ENCODE results near the gene COLEC12. TPM values are rescaled to one million over a fixed set of nuclear protein-coding genes. Genes with fewer than 3 reads are reported as not detected.
"Not testable (repeated sequence)": the region's sequence is repeated elsewhere in the genome, so short reads cannot be mapped to it uniquely, and the experiment has no call there.

Gene COLEC12
- total RNA-seq, 1 donor from 2014 or later = 15.4 TPM

DNA sequence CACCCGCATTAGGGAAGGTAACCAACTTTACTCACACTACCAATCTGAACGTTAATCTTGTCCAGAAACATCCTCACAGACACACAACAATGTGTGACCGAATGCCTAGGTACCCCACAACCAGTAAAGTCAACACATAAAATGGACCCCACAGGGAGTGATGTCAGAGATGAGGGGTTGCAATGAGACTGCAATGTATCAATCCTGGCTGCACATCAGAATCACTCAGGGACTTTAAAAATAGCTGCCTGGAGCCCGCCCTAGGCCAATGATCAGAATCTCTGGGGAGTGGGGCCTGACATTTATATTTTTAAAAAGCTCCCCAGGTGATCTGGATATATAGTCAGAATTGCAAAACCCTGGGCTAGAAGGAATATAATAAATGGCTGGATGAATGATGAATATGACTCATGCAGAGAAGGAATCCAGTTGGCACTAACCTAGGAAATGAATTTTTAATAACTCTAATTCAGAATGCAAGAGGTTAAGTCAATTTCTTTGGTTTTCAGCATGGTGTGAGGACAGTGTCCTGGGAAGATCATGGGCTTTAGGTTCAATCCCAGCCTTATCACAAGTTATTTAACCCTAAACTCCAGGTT is 92.8 kb downstream of the COLEC12 start:
- no peak for DNase-seq

- no peak for DNase-seq
Observed at GRCh38 chr18:407191-407590, 93.3 kb downstream of the COLEC12 start.

DNA sequence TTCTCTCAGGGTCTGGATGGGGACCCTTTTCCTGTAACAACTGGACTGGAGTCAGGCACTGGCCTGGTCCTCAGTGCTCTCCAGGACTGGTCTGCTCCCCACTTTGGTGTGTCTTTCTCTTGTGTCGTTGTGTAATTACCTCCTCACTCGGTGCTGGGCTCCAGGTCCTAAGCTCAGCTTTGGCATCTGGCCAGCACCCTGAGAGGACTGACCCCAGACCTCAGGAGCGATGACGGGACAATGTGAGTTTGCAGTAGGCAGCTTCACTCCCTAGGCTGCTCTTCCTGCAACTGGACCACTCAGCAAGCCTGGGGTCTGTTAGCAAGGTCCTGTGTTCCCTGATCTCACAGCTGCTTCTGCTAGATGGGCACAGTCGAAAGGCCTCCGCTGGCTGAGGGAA is 93.8 kb downstream of the COLEC12 start:
- DNase-seq = no peak

DNA sequence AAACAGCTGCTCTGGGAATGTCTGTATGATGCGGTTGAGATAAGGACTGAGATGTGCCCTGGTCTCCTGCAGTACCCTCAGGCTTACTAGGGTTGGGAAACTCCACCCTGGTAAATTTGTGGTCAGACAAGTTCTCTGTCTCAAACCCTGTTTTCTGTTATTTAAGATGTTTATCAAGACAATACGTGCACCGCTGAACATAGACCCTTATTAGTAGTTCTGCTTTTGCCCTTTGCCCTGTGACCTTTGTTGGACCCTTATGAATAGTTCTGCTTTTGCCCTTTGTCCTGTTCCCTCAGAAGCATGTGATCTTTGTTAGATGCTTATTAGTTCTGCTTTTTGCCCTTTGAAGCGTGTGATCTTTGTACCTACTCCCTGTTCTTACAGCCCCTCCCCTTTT is 95.5 kb downstream of the COLEC12 start:
- DNase-seq = not testable (repeated sequence)

GRCh38 chr18:404061-404636 is 96.4 kb downstream of the COLEC12 start:
- no peak for DNase-seq

DNA sequence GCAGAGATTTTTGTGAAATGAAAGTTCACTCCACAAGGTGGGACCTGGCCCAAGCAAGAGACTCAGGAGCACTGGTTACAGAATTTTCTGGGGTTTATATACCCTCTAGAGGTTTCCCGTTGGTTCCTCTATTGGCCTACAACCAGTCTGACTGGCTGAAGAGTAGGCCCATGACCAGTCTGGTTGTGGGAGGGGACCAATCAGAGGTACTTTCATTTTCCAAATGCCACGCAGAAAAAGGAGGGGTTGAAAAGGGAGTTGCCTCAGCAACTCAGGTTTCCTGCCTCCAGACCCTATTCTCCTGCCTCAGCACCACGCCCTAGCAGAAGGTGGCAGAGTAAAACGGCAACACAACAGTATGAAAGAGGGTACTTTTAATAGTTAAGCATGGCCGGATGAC is 98.4 kb downstream of the COLEC12 start:
- no peak for DNase-seq

DNA sequence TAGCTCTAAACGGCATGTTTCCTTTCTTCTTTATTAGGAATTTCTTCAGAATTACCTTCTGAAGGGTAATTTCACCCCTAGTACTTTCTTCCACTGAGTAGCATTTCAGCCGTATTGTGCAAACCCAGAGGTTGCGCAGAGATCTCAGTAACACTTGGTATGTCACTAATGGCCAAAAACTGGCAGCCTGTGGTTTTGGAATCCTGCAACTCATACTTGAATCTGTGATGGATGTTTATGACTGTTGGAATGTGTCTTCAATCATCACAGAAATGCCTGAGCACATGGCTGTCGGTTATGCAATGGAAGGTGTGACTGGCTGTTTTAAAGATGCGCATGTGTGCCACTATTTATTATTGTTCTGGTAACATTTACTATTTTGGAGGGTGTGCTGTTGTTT is 100.0 kb downstream of the COLEC12 start:
- no peak for DNase-seq

DNA sequence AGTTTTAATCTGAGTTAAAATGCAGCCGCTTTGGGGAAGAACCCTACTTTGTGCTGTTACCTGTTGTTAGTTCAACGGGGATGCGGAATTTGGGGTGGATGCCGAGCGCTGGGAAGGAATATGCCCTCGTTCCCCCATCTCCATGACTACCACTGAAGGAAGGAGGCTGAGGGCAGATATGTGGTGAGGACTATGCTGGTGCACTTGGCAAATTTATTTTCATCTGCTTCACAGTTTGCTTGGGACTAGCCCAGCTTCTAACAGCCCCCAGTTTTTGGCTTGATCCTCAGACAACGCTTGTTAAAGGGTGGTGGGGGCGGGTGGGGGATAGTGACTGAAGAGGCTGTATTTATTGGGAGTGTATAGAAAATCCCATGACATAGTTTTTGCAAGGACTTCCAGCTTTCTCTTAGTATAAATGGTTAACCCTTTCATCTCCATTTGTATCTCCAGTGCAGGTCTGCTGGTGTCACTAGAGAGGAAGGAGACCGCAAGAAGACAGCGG is 100.8 kb downstream of the COLEC12 start:
- DNase-seq = no peak

- DNase-seq = no peak
Observed at GRCh38 chr18:398935-399630, 101.4 kb downstream of the COLEC12 start.

DNA sequence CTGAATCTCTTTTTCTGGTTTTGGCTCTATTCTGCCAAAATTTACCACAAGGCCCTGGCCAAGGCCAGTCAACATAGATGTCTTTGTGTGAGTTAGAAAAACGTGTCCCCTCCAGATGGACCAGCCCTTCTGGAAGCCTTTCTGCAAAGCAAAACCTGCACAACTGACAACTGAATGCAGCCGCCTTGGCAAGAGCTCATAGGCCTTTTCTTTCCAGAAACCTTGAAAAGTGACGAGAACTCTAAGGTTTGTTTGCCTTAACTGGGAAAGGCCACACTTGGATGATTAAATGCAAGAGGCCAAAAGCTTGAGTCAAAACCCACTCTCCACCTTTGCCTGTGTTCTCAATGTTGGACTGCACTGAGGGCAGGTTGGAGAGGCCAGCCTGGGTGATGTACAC is 103.9 kb downstream of the COLEC12 start:
- no peak for DNase-seq

DNA sequence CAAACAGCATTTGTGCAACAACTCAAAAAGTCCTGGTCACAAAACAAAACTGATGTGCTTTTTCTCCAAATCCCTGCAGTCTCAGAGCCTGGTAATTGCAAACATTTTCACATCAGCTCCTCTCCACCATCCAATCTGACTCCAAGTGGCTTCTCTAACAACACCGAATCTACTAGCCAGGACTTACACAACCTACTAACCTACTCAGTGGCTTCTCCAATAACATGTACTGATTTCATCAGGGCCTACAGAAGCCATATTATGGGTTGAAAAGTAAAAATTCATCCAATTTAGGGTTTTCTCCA is 104.3 kb downstream of the COLEC12 start:
- DNase-seq = no peak

GRCh38 chr18:395456-396250 is 104.8 kb downstream of the COLEC12 start:
- no peak for DNase-seq

DNA sequence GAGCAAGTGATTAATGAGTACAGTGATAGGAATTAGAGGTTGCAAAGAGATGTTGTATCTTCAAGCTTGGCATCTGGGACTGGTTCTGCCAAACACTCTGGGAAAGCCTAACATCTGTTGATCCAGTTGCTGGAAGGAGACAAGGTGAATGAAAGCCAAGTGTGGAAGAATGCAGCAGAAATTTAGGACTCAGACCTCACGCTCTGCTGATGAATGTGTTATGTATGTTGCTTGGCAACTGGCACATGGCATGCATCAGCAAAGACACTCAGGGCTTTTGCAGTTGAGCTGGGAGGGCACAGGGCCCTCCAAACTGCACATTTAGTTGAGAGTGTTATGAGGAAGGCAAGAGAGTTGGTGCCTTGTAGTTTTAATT is 105.5 kb downstream of the COLEC12 start:
- DNase-seq = no peak

GRCh38 chr18:394262-394986 is 106.1 kb downstream of the COLEC12 start:
- DNase-seq = no peak

DNA sequence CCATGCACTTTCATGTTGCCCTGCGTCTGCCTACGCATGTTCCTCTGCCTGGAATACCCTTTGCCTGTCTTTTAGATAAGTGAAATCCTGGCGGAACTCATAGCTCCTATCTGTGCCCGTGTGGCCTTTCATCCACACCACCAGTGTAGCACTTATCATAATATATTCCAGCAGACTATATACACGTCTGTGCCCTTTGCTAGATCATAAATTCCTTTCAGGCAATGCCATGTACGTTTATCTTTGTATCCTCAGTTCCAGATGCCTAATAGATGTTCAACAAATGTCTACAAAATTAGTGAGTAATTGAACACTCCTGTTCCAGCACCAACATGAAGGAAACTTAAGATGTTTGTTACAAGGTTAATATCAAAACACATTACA is 106.9 kb downstream of the COLEC12 start:
- DNase-seq = no peak

- no peak for DNase-seq
Observed at GRCh38 chr18:392928-393573, 107.5 kb downstream of the COLEC12 start.

DNA sequence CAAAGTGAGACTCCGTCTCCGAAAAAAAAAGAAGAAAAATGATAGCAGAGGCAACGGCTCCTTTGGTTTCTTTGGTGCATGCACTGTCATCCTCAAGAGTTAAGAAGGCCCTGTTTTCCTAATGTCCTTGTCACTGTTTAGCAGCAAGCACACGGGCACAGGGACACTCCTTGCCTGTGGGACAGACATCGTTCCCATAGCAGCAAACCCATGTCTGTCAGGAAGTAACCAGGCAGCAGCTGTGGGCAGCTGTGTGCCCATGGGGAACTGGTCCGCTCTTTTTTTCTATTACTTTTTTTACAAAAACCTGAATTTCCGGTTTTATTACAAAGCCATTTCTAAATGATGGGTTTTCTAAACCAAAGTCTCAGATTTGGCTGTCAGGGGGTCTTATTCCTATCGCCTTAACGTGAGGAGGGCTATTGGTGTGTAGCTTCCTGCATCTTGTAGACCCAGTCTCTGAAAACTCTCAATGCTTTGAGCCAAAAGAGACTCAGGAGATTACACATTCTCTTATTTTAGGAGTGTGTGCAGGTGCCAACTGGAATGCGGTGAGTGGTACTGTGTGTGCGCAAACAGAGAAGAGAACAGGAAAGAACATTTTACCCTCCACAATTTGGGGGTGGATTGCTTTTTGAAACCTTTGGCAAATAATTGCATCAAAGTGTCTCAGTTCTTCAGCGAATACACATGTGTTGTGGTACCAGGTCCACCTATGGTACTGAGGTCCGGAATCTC is 109.6 kb downstream of the COLEC12 start:
- DNase-seq = no peak

GRCh38 chr18:389658-390357 is 110.7 kb downstream of the COLEC12 start:
- no peak for DNase-seq

GRCh38 chr18:388200-388599 is 112.3 kb downstream of the COLEC12 start:
- no peak for DNase-seq

DNA sequence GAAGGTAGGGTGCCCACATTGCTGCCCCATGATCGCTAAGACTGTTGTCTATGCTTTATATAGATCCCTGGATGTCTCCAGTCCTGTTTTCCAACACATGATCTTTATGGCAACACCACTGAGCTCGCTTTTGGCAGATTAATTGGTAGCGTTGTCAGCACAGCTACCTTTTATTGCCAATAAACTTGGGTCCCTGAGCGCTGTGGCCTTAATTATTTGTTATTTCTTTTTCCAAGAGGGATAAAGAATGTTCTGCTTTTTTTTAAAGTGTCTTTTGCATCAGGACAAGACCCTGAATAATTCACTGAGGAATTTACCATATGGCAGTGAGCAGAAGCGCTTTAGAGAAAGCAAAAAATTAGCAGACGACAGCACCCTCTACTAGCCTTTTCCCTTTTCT is 113.5 kb downstream of the COLEC12 start:
- DNase-seq = no peak

DNA sequence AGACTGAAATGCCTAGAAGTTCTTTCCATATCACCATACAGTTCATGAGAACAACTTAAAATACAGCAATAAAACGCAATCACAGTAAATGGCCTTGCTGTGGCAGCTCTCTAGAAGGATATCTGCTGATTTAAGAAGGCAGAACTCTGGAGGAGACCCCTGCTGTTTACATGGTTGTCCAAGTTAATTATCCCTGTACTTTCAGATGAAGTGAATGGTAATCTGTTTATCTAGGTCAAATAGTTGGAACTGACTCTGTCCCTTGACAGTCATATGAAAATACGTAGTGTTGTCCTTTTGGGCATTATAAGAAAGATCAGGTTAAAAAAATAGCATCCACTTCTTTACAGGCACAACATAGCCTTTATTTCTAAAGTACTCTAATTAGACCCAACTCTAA is 115.6 kb downstream of the COLEC12 start:
- DNase-seq = no peak
